Epithelial cell of esophagus (primary cell): Measurements from ENCODE around the gene SLC8B1.

Source experiments
- DNase-seq: peaks from one replicate; pipeline ENCODE4 v3.0.0; 2010; ENCODE audit warnings: low read depth
- H3K4me3 ChIP-seq: 2 replicates; pipeline ENCODE4 v1.5.1; 2011; ENCODE audit warnings: mild to moderate bottlenecking, low read length, control low read depth
- CTCF ChIP-seq: IDR thresholded peaks from 2 replicates; pipeline ENCODE4 v1.5.1; 2011; ENCODE audit warnings: low read depth, mild to moderate bottlenecking, low read length, control low read depth, inconsistent platforms; ENCODE audit not compliant: insufficient read depth; ENCODE audit errors: missing control alignments

SLC8B1 gene

GRCh38 chr12:113310489-113310888 is 24.4 kb downstream of the SLC8B1 start:
- TF ChIP-seq CTCF, result no peak
- peak; percentile 32 for DNase-seq
- no peak overlapping the region for H3K4me3 ChIP-seq

- TF ChIP-seq CTCF, result no peak
- H3K4me3 ChIP-seq, result no peak overlapping the region
- no peak for DNase-seq
These were observed 28.5 kb downstream of the SLC8B1 start for GRCh38 chr12:113306382-113306781.

GRCh38 chr12:113305281-113305856 is 29.5 kb downstream of the SLC8B1 start:
- DNase-seq, result no peak
- no peak overlapping the region for H3K4me3 ChIP-seq
- TF ChIP-seq CTCF, result no peak

- no peak for TF ChIP-seq CTCF
- no peak overlapping the region for H3K4me3 ChIP-seq
- DNase-seq, result no peak
These were observed 31.8 kb downstream of the SLC8B1 start for GRCh38 chr12:113302886-113303640.

- no peak overlapping the region for H3K4me3 ChIP-seq
- no peak for TF ChIP-seq CTCF
- no peak for DNase-seq
These were observed 32.4 kb downstream of the SLC8B1 start for GRCh38 chr12:113302466-113302865.

- no peak for TF ChIP-seq CTCF
- no peak overlapping the region for H3K4me3 ChIP-seq
- no peak for DNase-seq
These were observed 33.1 kb downstream of the SLC8B1 start for GRCh38 chr12:113301811-113302210.
